Measurements from ENCODE around the gene GID8.
A peak's percentile ranks its signal among the peaks of the same experiment; 100 is the strongest.

GID8 gene

GRCh38 chr20:62971950-62972844 lies 34.2 kb downstream of the GID8 start:
- Histone ChIP-seq H3K4me1 (ENCODE audit: low read depth, poor library complexity, severe bottlenecking) (peaks cover 5% of the 10 kb centered on the region), H3K4me2 (peak overlapping the region; percentile 20; the same call in 1 of the 2 replicates), H3K27ac (no peak overlapping the region), H4K20me1 (ENCODE audit: insufficient read depth) (no peaks in the 10 kb centered on the region), H3K79me2 (ENCODE audit: insufficient read depth, low read depth) (no peaks in the 10 kb centered on the region), H2AFZ (ENCODE audit: low read depth) (peak overlapping the region; percentile 34; the same call in 1 of the 2 replicates), H3K9ac (no peak overlapping the region), H3K27me3 (ENCODE audit: insufficient read depth, low read depth) (peaks cover 98% of the 10 kb centered on the region), H3K36me3 (ENCODE audit: insufficient read depth) (no peaks in the 10 kb centered on the region), H3K4me3 (IDR thresholded peaks at IDR 0.05; ENCODE audit: insufficient read depth, low read depth, low read length) (no peak overlapping the region)
- TF ChIP-seq CTCF (conservative IDR thresholded peaks at IDR 0.05; ENCODE audit: low read depth, low read length), result peak; percentile 85

- no peak for TF ChIP-seq CTCF (conservative IDR thresholded peaks at IDR 0.05; ENCODE audit: low read depth, low read length)
- H3K79me2 ChIP-seq (ENCODE audit: insufficient read depth, low read depth), result no peaks in the 10 kb centered on the region
- no peaks in the 10 kb centered on the region for H4K20me1 ChIP-seq (ENCODE audit: insufficient read depth)
- H3K9ac ChIP-seq, result no peak overlapping the region
- H3K27me3 ChIP-seq (ENCODE audit: insufficient read depth, low read depth), result peaks cover 97% of the 10 kb centered on the region
- H3K4me2 ChIP-seq, result peak overlapping the region; percentile 20; the same call in 1 of the 2 replicates
- H3K4me1 ChIP-seq (ENCODE audit: low read depth, poor library complexity, severe bottlenecking), result peaks cover 13% of the 10 kb centered on the region
- H3K27ac ChIP-seq, result no peak overlapping the region
- H3K36me3 ChIP-seq (ENCODE audit: insufficient read depth), result no peaks in the 10 kb centered on the region
- no peak overlapping the region for H3K4me3 ChIP-seq (IDR thresholded peaks at IDR 0.05; ENCODE audit: insufficient read depth, low read depth, low read length)
- peak overlapping the region; percentile 34; the same call in 1 of the 2 replicates for H2AFZ ChIP-seq (ENCODE audit: low read depth)
Measured at GRCh38 chr20:62972845-62973745, 35.1 kb downstream of the GID8 start.

- peaks cover 97% of the 10 kb centered on the region for H3K27me3 ChIP-seq (ENCODE audit: insufficient read depth, low read depth)
- H3K27ac ChIP-seq, result no peak overlapping the region
- no peaks in the 10 kb centered on the region for H3K79me2 ChIP-seq (ENCODE audit: insufficient read depth, low read depth)
- H3K4me2 ChIP-seq, result no peak overlapping the region
- H2AFZ ChIP-seq (ENCODE audit: low read depth), result no peak overlapping the region
- TF ChIP-seq CTCF (conservative IDR thresholded peaks at IDR 0.05; ENCODE audit: low read depth, low read length), result no peak
- peaks cover 13% of the 10 kb centered on the region for H3K4me1 ChIP-seq (ENCODE audit: low read depth, poor library complexity, severe bottlenecking)
- H4K20me1 ChIP-seq (ENCODE audit: insufficient read depth), result no peaks in the 10 kb centered on the region
- no peak overlapping the region for H3K4me3 ChIP-seq (IDR thresholded peaks at IDR 0.05; ENCODE audit: insufficient read depth, low read depth, low read length)
- H3K9ac ChIP-seq, result no peak overlapping the region
- H3K36me3 ChIP-seq (ENCODE audit: insufficient read depth), result no peaks in the 10 kb centered on the region
Measured at GRCh38 chr20:62975251-62975760, 37.4 kb downstream of the GID8 start.

- Histone ChIP-seq H3K9ac (no peak overlapping the region), H3K4me2 (no peak overlapping the region), H4K20me1 (ENCODE audit: insufficient read depth) (no peaks in the 10 kb centered on the region)
Measured at GRCh38 chr20:62975812-62976508, 38.0 kb downstream of the GID8 start.

More at GRCh38 chr20:62975812-62976508, 38.0 kb downstream of the GID8 start:
- TF ChIP-seq CTCF (conservative IDR thresholded peaks at IDR 0.05; ENCODE audit: low read depth, low read length), result no peak
- no peak overlapping the region for H3K27ac ChIP-seq
- peaks cover 97% of the 10 kb centered on the region for H3K27me3 ChIP-seq (ENCODE audit: insufficient read depth, low read depth)
- no peaks in the 10 kb centered on the region for H3K79me2 ChIP-seq (ENCODE audit: insufficient read depth, low read depth)
- H3K4me3 ChIP-seq (IDR thresholded peaks at IDR 0.05; ENCODE audit: insufficient read depth, low read depth, low read length), result no peak overlapping the region
- peaks cover 13% of the 10 kb centered on the region for H3K4me1 ChIP-seq (ENCODE audit: low read depth, poor library complexity, severe bottlenecking)
- no peaks in the 10 kb centered on the region for H3K36me3 ChIP-seq (ENCODE audit: insufficient read depth)
- no peak overlapping the region for H2AFZ ChIP-seq (ENCODE audit: low read depth)
